Neuronal stem cell (in vitro differentiated cells): Measurements from ENCODE around the gene PANX3.

Experiments
- DNase-seq: peaks from one replicate; pipeline ENCODE4 v3.0.0-alpha.2; 2013; ENCODE audit warnings: low spot score
- H2AFZ ChIP-seq: one replicate; pipeline ENCODE4 v1.6.1; 2013; ENCODE audit warnings: mild to moderate bottlenecking, low read length, inconsistent platforms
- H2AK5ac ChIP-seq: 2 replicates; pipeline ENCODE4 v1.6.1; 2013; ENCODE audit warnings: low read depth, mild to moderate bottlenecking, inconsistent platforms, low read length, moderate library complexity, mixed read lengths
- H2BK120ac ChIP-seq: 2 replicates; pipeline ENCODE4 v1.6.1; 2013; ENCODE audit warnings: low read depth, mild to moderate bottlenecking, inconsistent platforms, low read length, moderate library complexity, mixed read lengths
- H2BK12ac ChIP-seq: one replicate; pipeline ENCODE4 v1.6.1; 2013; ENCODE audit warnings: low read length, inconsistent platforms
- H2BK15ac ChIP-seq: 2 replicates; pipeline ENCODE4 v1.6.1; 2013; ENCODE audit warnings: mild to moderate bottlenecking, low read length, inconsistent platforms, mixed read lengths
- H2BK5ac ChIP-seq: one replicate; pipeline ENCODE4 v1.6.1; 2013; ENCODE audit warnings: inconsistent platforms, mild to moderate bottlenecking, low read length, moderate library complexity
- H3K14ac ChIP-seq: one replicate; pipeline ENCODE4 v1.6.1; 2013; ENCODE audit warnings: low read length, inconsistent platforms
- H3K18ac ChIP-seq: 2 replicates; pipeline ENCODE4 v1.6.1; 2013; ENCODE audit warnings: low read length, inconsistent platforms
- H3K23ac ChIP-seq: 2 replicates; pipeline ENCODE4 v1.6.1; 2013; ENCODE audit warnings: low read depth, mild to moderate bottlenecking, mixed read lengths, low read length, inconsistent platforms; ENCODE audit not compliant: poor library complexity
- H3K27ac ChIP-seq: replicated peaks from 3 replicates; pipeline ENCODE4 v1.5.1; 2013; ENCODE audit warnings: low read length, inconsistent platforms
- H3K27me3 ChIP-seq, 3 experiments: 2 replicates each; pipeline ENCODE4 v1.6.1; 2013; ENCODE audit warnings: low read length in 3 of 3, mild to moderate bottlenecking in 2 of 3, inconsistent platforms in 1 of 3, low read depth in 1 of 3, mixed read lengths in 1 of 3, moderate library complexity in 1 of 3; ENCODE audit not compliant: control insufficient read depth in 3 of 3, insufficient read depth in 3 of 3
- H3K36me3 ChIP-seq, 2 donors: replicated peaks in 1 of 2; 2 replicates each; pipeline ENCODE4 v1.6.1; 2013; ENCODE audit warnings: low read length in 2 of 2; ENCODE audit not compliant: control insufficient read depth in 2 of 2, insufficient read depth in 2 of 2
- H3K4ac ChIP-seq: 2 replicates; pipeline ENCODE4 v1.6.1; 2013; ENCODE audit warnings: inconsistent platforms, mild to moderate bottlenecking, low read length, moderate library complexity
- H3K4me1 ChIP-seq, 2 donors: 1 replicate in 1 of 2; 2 replicates in 1 of 2; pipeline ENCODE4 v1.6.1; 2013; ENCODE audit warnings: low read length in 2 of 2, low read depth in 1 of 2; ENCODE audit not compliant: control insufficient read depth in 2 of 2, insufficient read depth in 1 of 2
- H3K4me2 ChIP-seq: one replicate; pipeline ENCODE4 v1.6.1; 2013; ENCODE audit warnings: mild to moderate bottlenecking, low read length, inconsistent platforms; ENCODE audit not compliant: insufficient read depth, poor library complexity, severe bottlenecking
- H3K4me3 ChIP-seq, 2 donors: 2 replicates each; pipeline ENCODE4 v1.5.1; 2013; ENCODE audit warnings: low read length in 2 of 2, mild to moderate bottlenecking in 2 of 2, inconsistent platforms in 1 of 2, moderate library complexity in 1 of 2
- H3K79me1 ChIP-seq: one replicate; pipeline ENCODE4 v1.6.1; 2013; ENCODE audit warnings: low read depth, mild to moderate bottlenecking, inconsistent platforms, low read length, moderate library complexity
- H3K9ac ChIP-seq: one replicate; pipeline ENCODE4 v1.6.1; 2013; ENCODE audit warnings: mild to moderate bottlenecking, low read depth, low read length, inconsistent platforms; ENCODE audit not compliant: poor library complexity
- H3K9me3 ChIP-seq, 2 donors: replicated peaks in 1 of 2; 2 replicates each; pipeline versions ENCODE3 to v1.6.1; 2013; ENCODE audit warnings: low read length in 2 of 2, mild to moderate bottlenecking in 2 of 2, inconsistent platforms in 1 of 2, low read depth in 1 of 2, mixed read lengths in 1 of 2, moderate library complexity in 1 of 2; ENCODE audit not compliant: control insufficient read depth in 2 of 2, insufficient read depth in 1 of 2
- H4K8ac ChIP-seq: one replicate; pipeline ENCODE4 v1.6.1; 2013; ENCODE audit warnings: low read depth, mild to moderate bottlenecking, inconsistent platforms, low read length, moderate library complexity
- H4K91ac ChIP-seq: one replicate; pipeline ENCODE4 v1.6.1; 2013; ENCODE audit warnings: low read length, low read depth, mild to moderate bottlenecking, inconsistent platforms; ENCODE audit not compliant: poor library complexity
- WGBS, 2 donors: extraction: QIAGEN DNeasy Blood & Tissue Kit; methylation state at CpG; one replicate each; pipeline ENCODE4 v1.1.7; 2013; ENCODE audit warnings: missing lambda C conversion rate in 2 of 2, mixed read lengths in 1 of 2; ENCODE audit not compliant: insufficient read length in 2 of 2, insufficient replicate concordance in 1 of 2; ENCODE audit errors: extremely low coverage in 2 of 2; 5-methylcytosine and 5-hydroxymethylcytosine counted together

The PANX3 gene

DNA sequence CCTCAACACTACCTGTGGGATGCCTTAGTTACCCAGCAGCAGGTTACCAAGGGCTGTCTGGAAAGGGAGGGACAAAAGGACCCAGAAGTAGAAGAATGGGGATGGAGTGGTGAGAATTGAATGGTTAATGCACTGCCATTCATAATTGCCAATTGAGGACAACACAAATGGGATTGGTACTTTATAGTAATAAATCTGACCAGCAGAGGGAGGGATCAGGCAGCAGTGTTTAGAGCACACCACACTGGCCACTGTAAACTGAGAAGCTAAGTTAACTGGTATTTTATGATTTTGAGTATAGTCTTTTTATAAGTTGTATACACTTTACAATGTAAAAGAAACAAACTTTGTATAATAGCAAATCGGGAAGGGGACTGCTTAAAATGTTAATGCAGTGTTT is 22.1 kb downstream of the PANX3 start:
- no peaks in the 10 kb centered on the region for H3K4me1 ChIP-seq
- no peaks in the 10 kb centered on the region for H3K79me1 ChIP-seq
- H3K9ac ChIP-seq, result no peak overlapping the region
- H3K27me3 ChIP-seq, result no peaks in the 10 kb centered on the region
- no peak overlapping the region for H4K8ac ChIP-seq
- no peak overlapping the region for H3K4ac ChIP-seq
- H3K4me2 ChIP-seq, result no peak overlapping the region
- peaks cover 16 to 97% of the 10 kb centered on the region in 2 donors for H3K36me3 ChIP-seq
- H2BK120ac ChIP-seq, result no peak overlapping the region
- H3K14ac ChIP-seq, result no peak overlapping the region
- DNase-seq, result no peak
- H2AK5ac ChIP-seq, result no peak overlapping the region
- H3K18ac ChIP-seq, result no peak overlapping the region
- no peak overlapping the region for H3K27ac ChIP-seq
- H3K23ac ChIP-seq, result no peak overlapping the region
- no peak overlapping the region for H3K4me3 ChIP-seq
- no peak overlapping the region for H2AFZ ChIP-seq
- no peak overlapping the region for H2BK12ac ChIP-seq
- no CpG with 5 or more reads among the region's 1 CpG for WGBS, 2 donors
- no peak overlapping the region for H2BK5ac ChIP-seq
- H3K9me3 ChIP-seq, result no peaks in the 10 kb centered on the region
- H4K91ac ChIP-seq, result no peak overlapping the region
- H2BK15ac ChIP-seq, result no peak overlapping the region

DNA sequence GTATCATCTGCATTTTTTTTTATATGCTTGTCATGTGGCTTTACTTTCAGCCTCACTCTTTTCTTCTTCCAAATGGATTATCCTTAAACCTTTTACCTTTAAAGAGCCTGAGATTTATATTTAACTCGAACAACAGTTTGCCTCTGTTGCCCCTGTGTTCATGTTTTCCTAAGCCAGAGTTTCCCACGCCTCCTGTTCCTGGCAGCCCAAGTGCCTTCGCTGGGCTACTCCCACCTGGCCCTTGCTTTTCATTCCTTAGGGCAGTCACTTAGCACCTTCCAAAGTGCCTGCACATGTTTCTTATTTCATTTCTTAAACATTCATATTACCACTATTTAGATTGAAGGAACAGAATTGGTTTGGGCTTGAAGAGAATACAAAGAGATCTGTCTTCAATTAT is 24.7 kb downstream of the PANX3 start:
- H3K14ac ChIP-seq, result no peak overlapping the region
- no peak overlapping the region for H3K27ac ChIP-seq
- H3K4me3 ChIP-seq, result no peak overlapping the region
- H2BK120ac ChIP-seq, result no peak overlapping the region
- H3K23ac ChIP-seq, result no peak overlapping the region
- no peak overlapping the region for H2AK5ac ChIP-seq
- no peak overlapping the region for H3K18ac ChIP-seq
- H2BK5ac ChIP-seq, result no peak overlapping the region
- peaks cover 4% of the 10 kb centered on the region in 2 donors for H3K9me3 ChIP-seq
- H2BK15ac ChIP-seq, result no peak overlapping the region
- H3K36me3 ChIP-seq, result peaks cover 10 to 89% of the 10 kb centered on the region in 2 donors
- H2AFZ ChIP-seq, result no peak overlapping the region
- no peak overlapping the region for H4K8ac ChIP-seq
- H3K4ac ChIP-seq, result no peak overlapping the region
- no peak overlapping the region for H4K91ac ChIP-seq
- H3K9ac ChIP-seq, result no peak overlapping the region
- H3K4me2 ChIP-seq, result no peak overlapping the region
- H3K79me1 ChIP-seq, result no peaks in the 10 kb centered on the region
- H2BK12ac ChIP-seq, result no peak overlapping the region
- no peaks in the 10 kb centered on the region for H3K27me3 ChIP-seq
- H3K4me1 ChIP-seq, result no peaks in the 10 kb centered on the region
- no CpG with 5 or more reads among the region's 3 CpGs for WGBS, 2 donors
- no peak for DNase-seq

DNA sequence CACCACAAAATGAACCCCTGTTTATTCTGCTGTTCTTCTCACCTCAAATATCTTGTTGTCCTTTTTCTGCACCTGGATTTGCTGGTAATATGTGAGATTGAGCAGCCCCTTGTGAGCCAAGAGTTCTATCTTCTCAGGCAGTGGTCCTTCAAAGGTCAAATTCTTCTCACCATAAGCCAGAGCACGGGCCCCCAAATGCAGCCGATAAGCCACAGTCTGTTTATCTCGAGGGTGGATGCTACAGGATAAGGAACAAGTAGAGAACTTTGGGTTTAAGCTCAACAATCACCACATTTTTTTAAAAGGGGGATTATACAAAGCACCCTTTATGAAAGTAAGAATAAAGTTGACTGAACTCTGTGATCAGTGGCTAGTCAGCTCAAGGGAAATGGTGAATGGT is 27.3 kb downstream of the PANX3 start:
- Histone ChIP-seq H3K18ac (no peak overlapping the region), H3K4me2 (no peak overlapping the region), H2BK12ac (no peak overlapping the region), H3K27me3 (no peaks in the 10 kb centered on the region), H3K4ac (no peak overlapping the region), H3K9ac (no peak overlapping the region), H3K4me1 (no peaks in the 10 kb centered on the region), H2BK120ac (no peak overlapping the region), H3K4me3 (no peak overlapping the region), H3K14ac (no peak overlapping the region), H3K23ac (no peak overlapping the region), H2AFZ (no peak overlapping the region), H4K8ac (no peak overlapping the region), H2AK5ac (no peak overlapping the region), H4K91ac (no peak overlapping the region), H3K79me1 (no peaks in the 10 kb centered on the region), H2BK5ac (no peak overlapping the region), H3K27ac (no peak overlapping the region), H2BK15ac (no peak overlapping the region), H3K9me3 (peaks cover 4 to 6% of the 10 kb centered on the region in 2 donors), H3K36me3 (peaks cover 1 to 63% of the 10 kb centered on the region in 2 donors)
- no CpG with 5 or more reads among the region's 3 CpGs for WGBS, 2 donors
- DNase-seq, result no peak

- Histone ChIP-seq H3K9me3 (peaks cover 4 to 6% of the 10 kb centered on the region in 2 donors), H3K14ac (no peak overlapping the region), H2BK120ac (no peak overlapping the region), H3K4ac (no peak overlapping the region), H2BK5ac (no peak overlapping the region), H3K18ac (no peak overlapping the region), H3K4me3 (no peak overlapping the region), H3K27me3 (no peaks in the 10 kb centered on the region), H3K4me2 (no peak overlapping the region), H2BK15ac (no peak overlapping the region), H3K4me1 (peaks cover 0 to 2% of the 10 kb centered on the region in 2 donors), H2AFZ (no peak overlapping the region), H3K23ac (no peak overlapping the region), H2BK12ac (no peak overlapping the region), H2AK5ac (no peak overlapping the region), H3K9ac (no peak overlapping the region), H3K27ac (no peak overlapping the region), H3K79me1 (no peaks in the 10 kb centered on the region), H4K8ac (no peak overlapping the region), H3K36me3 (peaks cover 1 to 57% of the 10 kb centered on the region in 2 donors), H4K91ac (no peak overlapping the region)
- DNase-seq, result no peak
- WGBS, 2 donors, result no CpG with 5 or more reads among the region's 1 CpG
Observed at GRCh38 chr11:124639186-124639585, 28.0 kb downstream of the PANX3 start.
